HEK293 (cell line): ENCODE results near the gene CASP10.

Experiments used
- GLIS1 ChIP-seq: fragments of 450-650 bp; formaldehyde crosslinking; IDR thresholded peaks from 2 replicates; pipeline ENCODE4 v1.5.1; 2016; ENCODE audit warnings: missing biosample characterization, missing genetic modification characterization
- SETDB1 ChIP-seq: IDR thresholded peaks from one replicate; pipeline ENCODE4 v1.6.1; 2017; ENCODE audit warnings: mild to moderate bottlenecking, low read length, moderate library complexity, mixed read lengths; ENCODE audit not compliant: insufficient read length
- YY1 ChIP-seq: fragments of 450-650 bp; formaldehyde crosslinking; IDR thresholded peaks from 2 replicates; pipeline ENCODE4 v1.5.1; 2018; ENCODE audit warnings: missing biosample characterization, missing genetic modification characterization
- ZNF121 ChIP-seq: fragments of 450-650 bp; formaldehyde crosslinking; IDR thresholded peaks from 2 replicates; pipeline ENCODE4 v1.5.1; 2016; ENCODE audit warnings: missing biosample characterization, missing genetic modification characterization
- ZNF16 ChIP-seq: fragments of 450-650 bp; formaldehyde crosslinking; IDR thresholded peaks from 2 replicates; pipeline ENCODE4 v1.5.1; 2016; ENCODE audit warnings: low read depth, missing biosample characterization, missing genetic modification characterization
- ZNF24 ChIP-seq: fragments of 450-650 bp; formaldehyde crosslinking; IDR thresholded peaks from 2 replicates; pipeline ENCODE4 v1.5.1; 2016; ENCODE audit warnings: missing biosample characterization, missing genetic modification characterization
- ZNF292 ChIP-seq: fragments of 450-650 bp; formaldehyde crosslinking; IDR thresholded peaks from 2 replicates; pipeline ENCODE4 v1.5.1; 2016; ENCODE audit warnings: low read depth, missing biosample characterization, missing genetic modification characterization, borderline replicate concordance
- ZNF501 ChIP-seq: fragments of 450-650 bp; formaldehyde crosslinking; IDR thresholded peaks from 2 replicates; pipeline ENCODE4 v1.5.1; 2016; ENCODE audit warnings: missing biosample characterization, missing genetic modification characterization
- ZNF785 ChIP-seq: fragments of 450-650 bp; formaldehyde crosslinking; IDR thresholded peaks from 2 replicates; pipeline ENCODE4 v1.5.1; 2016; ENCODE audit warnings: missing biosample characterization, missing genetic modification characterization
- TF ChIP-seq, protein P1 (sequence below): fragments of 450-650 bp; formaldehyde crosslinking; IDR thresholded peaks from 2 replicates; pipeline ENCODE4 v1.5.1; 2016; ENCODE audit warnings: missing biosample characterization, missing genetic modification characterization
- TF ChIP-seq, protein P2 (sequence below): sonication (generic); formaldehyde crosslinking; IDR thresholded peaks from 2 replicates; pipeline ENCODE4 v1.8.1; 2022; ENCODE audit warnings: mild to moderate bottlenecking, moderate library complexity, missing genetic modification reagents
- TF ChIP-seq, protein P3 (sequence below): fragments of 450-650 bp; IDR thresholded peaks from 2 replicates; pipeline ENCODE4 v1.5.1; 2018; ENCODE audit warnings: missing biosample characterization, mild to moderate bottlenecking, missing genetic modification characterization

- TF ChIP-seq GLIS1 (tag by site-specific recombination) = no peak
- no peak for TF ChIP-seq ZNF785 (tag by site-specific recombination)
- TF ChIP-seq, protein P1, sequence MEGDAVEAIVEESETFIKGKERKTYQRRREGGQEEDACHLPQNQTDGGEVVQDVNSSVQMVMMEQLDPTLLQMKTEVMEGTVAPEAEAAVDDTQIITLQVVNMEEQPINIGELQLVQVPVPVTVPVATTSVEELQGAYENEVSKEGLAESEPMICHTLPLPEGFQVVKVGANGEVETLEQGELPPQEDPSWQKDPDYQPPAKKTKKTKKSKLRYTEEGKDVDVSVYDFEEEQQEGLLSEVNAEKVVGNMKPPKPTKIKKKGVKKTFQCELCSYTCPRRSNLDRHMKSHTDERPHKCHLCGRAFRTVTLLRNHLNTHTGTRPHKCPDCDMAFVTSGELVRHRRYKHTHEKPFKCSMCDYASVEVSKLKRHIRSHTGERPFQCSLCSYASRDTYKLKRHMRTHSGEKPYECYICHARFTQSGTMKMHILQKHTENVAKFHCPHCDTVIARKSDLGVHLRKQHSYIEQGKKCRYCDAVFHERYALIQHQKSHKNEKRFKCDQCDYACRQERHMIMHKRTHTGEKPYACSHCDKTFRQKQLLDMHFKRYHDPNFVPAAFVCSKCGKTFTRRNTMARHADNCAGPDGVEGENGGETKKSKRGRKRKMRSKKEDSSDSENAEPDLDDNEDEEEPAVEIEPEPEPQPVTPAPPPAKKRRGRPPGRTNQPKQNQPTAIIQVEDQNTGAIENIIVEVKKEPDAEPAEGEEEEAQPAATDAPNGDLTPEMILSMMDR (tag by site-specific recombination) = no peak
- no peak for TF ChIP-seq YY1
- TF ChIP-seq, protein P2, sequence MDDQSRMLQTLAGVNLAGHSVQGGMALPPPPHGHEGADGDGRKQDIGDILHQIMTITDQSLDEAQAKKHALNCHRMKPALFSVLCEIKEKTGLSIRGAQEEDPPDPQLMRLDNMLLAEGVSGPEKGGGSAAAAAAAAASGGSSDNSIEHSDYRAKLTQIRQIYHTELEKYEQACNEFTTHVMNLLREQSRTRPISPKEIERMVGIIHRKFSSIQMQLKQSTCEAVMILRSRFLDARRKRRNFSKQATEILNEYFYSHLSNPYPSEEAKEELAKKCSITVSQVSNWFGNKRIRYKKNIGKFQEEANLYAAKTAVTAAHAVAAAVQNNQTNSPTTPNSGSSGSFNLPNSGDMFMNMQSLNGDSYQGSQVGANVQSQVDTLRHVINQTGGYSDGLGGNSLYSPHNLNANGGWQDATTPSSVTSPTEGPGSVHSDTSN (CRISPR knock-in tag) = no peak
- no peak for TF ChIP-seq ZNF121
- no peak for TF ChIP-seq ZNF16 (tag by site-specific recombination)
- TF ChIP-seq ZNF24 = no peak
- no peak for TF ChIP-seq ZNF501 (tag by site-specific recombination)
- TF ChIP-seq SETDB1 = no peak
- TF ChIP-seq ZNF292 (tag by site-specific recombination) = no peak
- TF ChIP-seq, protein P3, sequence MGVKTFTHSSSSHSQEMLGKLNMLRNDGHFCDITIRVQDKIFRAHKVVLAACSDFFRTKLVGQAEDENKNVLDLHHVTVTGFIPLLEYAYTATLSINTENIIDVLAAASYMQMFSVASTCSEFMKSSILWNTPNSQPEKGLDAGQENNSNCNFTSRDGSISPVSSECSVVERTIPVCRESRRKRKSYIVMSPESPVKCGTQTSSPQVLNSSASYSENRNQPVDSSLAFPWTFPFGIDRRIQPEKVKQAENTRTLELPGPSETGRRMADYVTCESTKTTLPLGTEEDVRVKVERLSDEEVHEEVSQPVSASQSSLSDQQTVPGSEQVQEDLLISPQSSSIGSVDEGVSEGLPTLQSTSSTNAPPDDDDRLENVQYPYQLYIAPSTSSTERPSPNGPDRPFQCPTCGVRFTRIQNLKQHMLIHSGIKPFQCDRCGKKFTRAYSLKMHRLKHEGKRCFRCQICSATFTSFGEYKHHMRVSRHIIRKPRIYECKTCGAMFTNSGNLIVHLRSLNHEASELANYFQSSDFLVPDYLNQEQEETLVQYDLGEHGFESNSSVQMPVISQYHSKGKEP = no peak
Observed at GRCh38 chr2:201266629-201267028, 83.7 kb downstream of the CASP10 start.
